SK-N-SH treated with all-trans-retinoic acid at 6 μM for 48 hours (cell line): ENCODE data around the gene AP2B1.

ENCODE experiments used
- ATAC-seq: fragments of 200-7000 bp; cut with Tn5 transposase; 3 replicates; pipeline ENCODE4 v1.9.1; 2020; ENCODE audit warnings: mild to moderate bottlenecking, moderate library complexity
- ARNTL ChIP-seq: fragments of 450-650 bp; formaldehyde crosslinking; IDR thresholded peaks from 2 replicates; pipeline ENCODE4 v1.5.0; 2020; ENCODE audit warnings: low read depth, mild to moderate bottlenecking, moderate library complexity, borderline replicate concordance
- BACH2 ChIP-seq: fragments of 250-450 bp; sonication (Bioruptor Pico); IDR thresholded peaks from 2 replicates; pipeline ENCODE4 v1.9.0; 2021; ENCODE audit warnings: mild to moderate bottlenecking, borderline replicate concordance
- CSDC2 ChIP-seq: fragments of 250-450 bp; sonication (Bioruptor Pico); IDR thresholded peaks from 2 replicates; pipeline ENCODE4 v1.5.0; 2020; ENCODE audit warnings: mild to moderate bottlenecking, moderate library complexity
- GLIS3 ChIP-seq: fragments of 250-450 bp; sonication (Bioruptor Pico); IDR thresholded peaks from 2 replicates; pipeline ENCODE4 v1.5.0; 2020; ENCODE audit warnings: mild to moderate bottlenecking, moderate library complexity
- ISL1 ChIP-seq: fragments of 250-450 bp; sonication (Bioruptor Pico); IDR thresholded peaks from 2 replicates; pipeline ENCODE4 v2.1.2; 2022; ENCODE audit warnings: mild to moderate bottlenecking, moderate library complexity
- OSR1 ChIP-seq: fragments of 250-450 bp; sonication (Bioruptor Pico); IDR thresholded peaks from 2 replicates; pipeline ENCODE4 v1.8.0; 2022; ENCODE audit warnings: moderate library complexity, mild to moderate bottlenecking, inconsistent platforms
- POU6F1 ChIP-seq: fragments of 250-450 bp; sonication (Bioruptor Pico); IDR thresholded peaks from 2 replicates; pipeline ENCODE4 v1.8.0; 2021; ENCODE audit warnings: low read depth, mild to moderate bottlenecking, moderate library complexity, borderline replicate concordance
- RARB ChIP-seq: fragments of 250-450 bp; sonication (Bioruptor Pico); IDR thresholded peaks from 2 replicates; pipeline ENCODE4 v1.8.0; 2021; ENCODE audit warnings: mild to moderate bottlenecking, moderate library complexity
- SNAI2 ChIP-seq: fragments of 250-450 bp; sonication (Bioruptor Pico); IDR thresholded peaks from 2 replicates; pipeline ENCODE4 v1.5.0; 2020; ENCODE audit warnings: mild to moderate bottlenecking, moderate library complexity
- TOX ChIP-seq: fragments of 250-450 bp; sonication (Bioruptor Pico); IDR thresholded peaks from 2 replicates; pipeline ENCODE4 v1.8.0; 2021; ENCODE audit warnings: mild to moderate bottlenecking, moderate library complexity, borderline replicate concordance
- ZFP3 ChIP-seq: fragments of 250-450 bp; sonication (Bioruptor Pico); IDR thresholded peaks from 2 replicates; pipeline ENCODE4 v1.5.0; 2020; ENCODE audit warnings: mild to moderate bottlenecking, moderate library complexity
- ZFP30 ChIP-seq: fragments of 450-650 bp; formaldehyde crosslinking; IDR thresholded peaks from 2 replicates; pipeline ENCODE4 v1.5.0; 2022; ENCODE audit warnings: mild to moderate bottlenecking, moderate library complexity
- ZNF70 ChIP-seq: fragments of 450-650 bp; formaldehyde crosslinking; IDR thresholded peaks from 2 replicates; pipeline ENCODE4 v1.5.0; 2020; ENCODE audit warnings: mild to moderate bottlenecking, moderate library complexity
- ZNF8 ChIP-seq: fragments of 450-650 bp; formaldehyde crosslinking; IDR thresholded peaks from 2 replicates; pipeline ENCODE4 v1.5.0; 2020; ENCODE audit warnings: mild to moderate bottlenecking, moderate library complexity
- TF ChIP-seq, protein P1 (sequence below): fragments of 250-450 bp; sonication (Bioruptor Pico); IDR thresholded peaks from 2 replicates; pipeline ENCODE4 v1.5.0; 2020; ENCODE audit warnings: mild to moderate bottlenecking, moderate library complexity
- TF ChIP-seq, protein P2 (sequence below): fragments of 250-450 bp; sonication (Bioruptor Pico); IDR thresholded peaks from 2 replicates; pipeline ENCODE4 v1.8.0; 2020; ENCODE audit warnings: mild to moderate bottlenecking, moderate library complexity, borderline replicate concordance

AP2B1 gene

GRCh38 chr17:35728551-35728950 is 141.4 kb downstream of the AP2B1 start:
- no peak for ATAC-seq
- TF ChIP-seq SNAI2 = no peak
- TF ChIP-seq TOX (CRISPR knock-in tag) = no peak
- TF ChIP-seq GLIS3 (CRISPR knock-in tag) = no peak
- TF ChIP-seq, all 23 proteins: peak for 0

GRCh38 chr17:35729405-35729833 is 142.3 kb downstream of the AP2B1 start:
- ATAC-seq = no peak

GRCh38 chr17:35730400-35731005 is 143.4 kb downstream of the AP2B1 start:
- ATAC-seq = no peak
- TF ChIP-seq BACH2 (CRISPR knock-in tag) (no peak), TOX (CRISPR knock-in tag) (no peak), POU6F1 (CRISPR knock-in tag) (no peak), ZNF8 (CRISPR knock-in tag) (no peak), ISL1 (CRISPR knock-in tag) (no peak), ARNTL (CRISPR knock-in tag) (no peak), CSDC2 (CRISPR knock-in tag) (no peak)

More at GRCh38 chr17:35729405-35729833, 142.3 kb downstream of the AP2B1 start:
- TF ChIP-seq TOX (CRISPR knock-in tag) = no peak
- no peak for TF ChIP-seq ARNTL (CRISPR knock-in tag)
- no peak for TF ChIP-seq ZFP3 (CRISPR knock-in tag)
- no peak for TF ChIP-seq GLIS3 (CRISPR knock-in tag)
- TF ChIP-seq, protein P1, sequence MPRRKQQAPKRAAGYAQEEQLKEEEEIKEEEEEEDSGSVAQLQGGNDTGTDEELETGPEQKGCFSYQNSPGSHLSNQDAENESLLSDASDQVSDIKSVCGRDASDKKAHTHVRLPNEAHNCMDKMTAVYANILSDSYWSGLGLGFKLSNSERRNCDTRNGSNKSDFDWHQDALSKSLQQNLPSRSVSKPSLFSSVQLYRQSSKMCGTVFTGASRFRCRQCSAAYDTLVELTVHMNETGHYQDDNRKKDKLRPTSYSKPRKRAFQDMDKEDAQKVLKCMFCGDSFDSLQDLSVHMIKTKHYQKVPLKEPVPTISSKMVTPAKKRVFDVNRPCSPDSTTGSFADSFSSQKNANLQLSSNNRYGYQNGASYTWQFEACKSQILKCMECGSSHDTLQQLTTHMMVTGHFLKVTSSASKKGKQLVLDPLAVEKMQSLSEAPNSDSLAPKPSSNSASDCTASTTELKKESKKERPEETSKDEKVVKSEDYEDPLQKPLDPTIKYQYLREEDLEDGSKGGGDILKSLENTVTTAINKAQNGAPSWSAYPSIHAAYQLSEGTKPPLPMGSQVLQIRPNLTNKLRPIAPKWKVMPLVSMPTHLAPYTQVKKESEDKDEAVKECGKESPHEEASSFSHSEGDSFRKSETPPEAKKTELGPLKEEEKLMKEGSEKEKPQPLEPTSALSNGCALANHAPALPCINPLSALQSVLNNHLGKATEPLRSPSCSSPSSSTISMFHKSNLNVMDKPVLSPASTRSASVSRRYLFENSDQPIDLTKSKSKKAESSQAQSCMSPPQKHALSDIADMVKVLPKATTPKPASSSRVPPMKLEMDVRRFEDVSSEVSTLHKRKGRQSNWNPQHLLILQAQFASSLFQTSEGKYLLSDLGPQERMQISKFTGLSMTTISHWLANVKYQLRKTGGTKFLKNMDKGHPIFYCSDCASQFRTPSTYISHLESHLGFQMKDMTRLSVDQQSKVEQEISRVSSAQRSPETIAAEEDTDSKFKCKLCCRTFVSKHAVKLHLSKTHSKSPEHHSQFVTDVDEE (CRISPR knock-in tag) = no peak
- TF ChIP-seq, all 23 proteins: peak for 0

- ATAC-seq = peak; percentile 85
Observed at GRCh38 chr17:35731239-35731916, 144.3 kb downstream of the AP2B1 start, which contains the start of gene RASL10B. Gene RASL10B, plus strand, starts transcription at chr17:35731639. Its CDS starts 3,546 bp downstream, at chr17:35735185.

GRCh38 chr17:35731917-35732805 is 145.0 kb downstream of the AP2B1 start:
- peak; percentile 66 for ATAC-seq
- no peak for TF ChIP-seq CSDC2 (CRISPR knock-in tag)
- TF ChIP-seq ZFP3 (CRISPR knock-in tag) = peak; percentile 79; the same call in 1 of the 2 replicates

More at GRCh38 chr17:35731239-35731916, 144.3 kb downstream of the AP2B1 start, which contains the start of gene RASL10B:
- TF ChIP-seq CSDC2 (CRISPR knock-in tag) (0 out of 2 replicates have a peak, but pooled peaks have one; percentile 44), RARB (CRISPR knock-in tag) (no peak)
- TF ChIP-seq, protein P2, sequence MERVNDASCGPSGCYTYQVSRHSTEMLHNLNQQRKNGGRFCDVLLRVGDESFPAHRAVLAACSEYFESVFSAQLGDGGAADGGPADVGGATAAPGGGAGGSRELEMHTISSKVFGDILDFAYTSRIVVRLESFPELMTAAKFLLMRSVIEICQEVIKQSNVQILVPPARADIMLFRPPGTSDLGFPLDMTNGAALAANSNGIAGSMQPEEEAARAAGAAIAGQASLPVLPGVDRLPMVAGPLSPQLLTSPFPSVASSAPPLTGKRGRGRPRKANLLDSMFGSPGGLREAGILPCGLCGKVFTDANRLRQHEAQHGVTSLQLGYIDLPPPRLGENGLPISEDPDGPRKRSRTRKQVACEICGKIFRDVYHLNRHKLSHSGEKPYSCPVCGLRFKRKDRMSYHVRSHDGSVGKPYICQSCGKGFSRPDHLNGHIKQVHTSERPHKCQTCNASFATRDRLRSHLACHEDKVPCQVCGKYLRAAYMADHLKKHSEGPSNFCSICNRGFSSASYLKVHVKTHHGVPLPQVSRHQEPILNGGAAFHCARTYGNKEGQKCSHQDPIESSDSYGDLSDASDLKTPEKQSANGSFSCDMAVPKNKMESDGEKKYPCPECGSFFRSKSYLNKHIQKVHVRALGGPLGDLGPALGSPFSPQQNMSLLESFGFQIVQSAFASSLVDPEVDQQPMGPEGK (CRISPR knock-in tag) = 0 out of 2 replicates have a peak, but pooled peaks have one; percentile 31

GRCh38 chr17:35732806-35733136 is 145.6 kb downstream of the AP2B1 start:
- ATAC-seq = no peak
- TF ChIP-seq OSR1 (CRISPR knock-in tag) (no peak), ARNTL (CRISPR knock-in tag) (no peak), ZNF8 (CRISPR knock-in tag) (no peak), ISL1 (CRISPR knock-in tag) (no peak), POU6F1 (CRISPR knock-in tag) (no peak), ZFP30 (CRISPR knock-in tag) (no peak), TOX (CRISPR knock-in tag) (no peak), ZNF70 (CRISPR knock-in tag) (no peak)
- TF ChIP-seq, protein P1 (CRISPR knock-in tag) = no peak
